Measurements from ENCODE around the gene SPRR3.

SPRR3 gene

DNA sequence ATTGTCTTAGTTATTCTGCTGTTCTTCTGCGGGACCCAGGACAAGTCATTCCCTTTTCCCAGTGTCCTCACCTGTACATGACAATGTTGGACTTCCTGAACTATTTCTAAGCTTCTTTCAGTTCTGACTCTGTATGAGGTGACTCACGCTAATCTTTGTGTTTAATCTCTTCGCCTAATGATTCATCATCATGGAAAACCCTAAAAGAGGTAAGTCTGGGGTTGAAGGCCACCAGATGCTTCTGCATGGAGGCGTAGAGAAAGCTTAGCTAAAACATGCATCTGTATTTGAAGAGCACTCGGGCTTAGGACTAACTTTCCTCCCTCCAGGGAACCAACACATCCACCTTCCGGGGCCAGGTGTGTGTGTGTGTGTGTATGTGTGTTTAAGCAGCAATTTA lies 47.1 kb upstream of the SPRR3 start:
- no peak for ATAC-seq
- no peak for TF ChIP-seq ZNF8 (CRISPR knock-in tag; IDR thresholded peaks at IDR 0.05)
- TF ChIP-seq PPARA (CRISPR knock-in tag; IDR thresholded peaks at IDR 0.05; ENCODE audit: borderline replicate concordance): no peak
- no peak for TF ChIP-seq RARB (CRISPR knock-in tag; IDR thresholded peaks at IDR 0.05)
- no peak for TF ChIP-seq TOX (CRISPR knock-in tag; IDR thresholded peaks at IDR 0.05; ENCODE audit: borderline replicate concordance)
- TF ChIP-seq, protein P1, sequence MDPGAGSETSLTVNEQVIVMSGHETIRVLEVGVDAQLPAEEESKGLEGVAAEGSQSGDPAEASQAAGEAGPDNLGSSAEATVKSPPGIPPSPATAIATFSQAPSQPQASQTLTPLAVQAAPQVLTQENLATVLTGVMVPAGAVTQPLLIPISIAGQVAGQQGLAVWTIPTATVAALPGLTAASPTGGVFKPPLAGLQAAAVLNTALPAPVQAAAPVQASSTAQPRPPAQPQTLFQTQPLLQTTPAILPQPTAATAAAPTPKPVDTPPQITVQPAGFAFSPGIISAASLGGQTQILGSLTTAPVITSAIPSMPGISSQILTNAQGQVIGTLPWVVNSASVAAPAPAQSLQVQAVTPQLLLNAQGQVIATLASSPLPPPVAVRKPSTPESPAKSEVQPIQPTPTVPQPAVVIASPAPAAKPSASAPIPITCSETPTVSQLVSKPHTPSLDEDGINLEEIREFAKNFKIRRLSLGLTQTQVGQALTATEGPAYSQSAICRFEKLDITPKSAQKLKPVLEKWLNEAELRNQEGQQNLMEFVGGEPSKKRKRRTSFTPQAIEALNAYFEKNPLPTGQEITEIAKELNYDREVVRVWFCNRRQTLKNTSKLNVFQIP (CRISPR knock-in tag; IDR thresholded peaks at IDR 0.05; ENCODE audit: borderline replicate concordance, low read depth): no peak
- TF ChIP-seq ZFP30 (CRISPR knock-in tag; IDR thresholded peaks at IDR 0.05): no peak
- TF ChIP-seq, protein P2, sequence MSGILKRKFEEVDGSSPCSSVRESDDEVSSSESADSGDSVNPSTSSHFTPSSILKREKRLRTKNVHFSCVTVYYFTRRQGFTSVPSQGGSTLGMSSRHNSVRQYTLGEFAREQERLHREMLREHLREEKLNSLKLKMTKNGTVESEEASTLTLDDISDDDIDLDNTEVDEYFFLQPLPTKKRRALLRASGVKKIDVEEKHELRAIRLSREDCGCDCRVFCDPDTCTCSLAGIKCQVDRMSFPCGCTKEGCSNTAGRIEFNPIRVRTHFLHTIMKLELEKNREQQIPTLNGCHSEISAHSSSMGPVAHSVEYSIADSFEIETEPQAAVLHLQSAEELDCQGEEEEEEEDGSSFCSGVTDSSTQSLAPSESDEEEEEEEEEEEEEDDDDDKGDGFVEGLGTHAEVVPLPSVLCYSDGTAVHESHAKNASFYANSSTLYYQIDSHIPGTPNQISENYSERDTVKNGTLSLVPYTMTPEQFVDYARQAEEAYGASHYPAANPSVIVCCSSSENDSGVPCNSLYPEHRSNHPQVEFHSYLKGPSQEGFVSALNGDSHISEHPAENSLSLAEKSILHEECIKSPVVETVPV (CRISPR knock-in tag; IDR thresholded peaks at IDR 0.05): no peak
- TF ChIP-seq CSDC2 (CRISPR knock-in tag; IDR thresholded peaks at IDR 0.05): no peak
- no peak for TF ChIP-seq GLIS3 (CRISPR knock-in tag; IDR thresholded peaks at IDR 0.05)
- TF ChIP-seq ZC3H10 (CRISPR knock-in tag; IDR thresholded peaks at IDR 0.05): no peak

DNA sequence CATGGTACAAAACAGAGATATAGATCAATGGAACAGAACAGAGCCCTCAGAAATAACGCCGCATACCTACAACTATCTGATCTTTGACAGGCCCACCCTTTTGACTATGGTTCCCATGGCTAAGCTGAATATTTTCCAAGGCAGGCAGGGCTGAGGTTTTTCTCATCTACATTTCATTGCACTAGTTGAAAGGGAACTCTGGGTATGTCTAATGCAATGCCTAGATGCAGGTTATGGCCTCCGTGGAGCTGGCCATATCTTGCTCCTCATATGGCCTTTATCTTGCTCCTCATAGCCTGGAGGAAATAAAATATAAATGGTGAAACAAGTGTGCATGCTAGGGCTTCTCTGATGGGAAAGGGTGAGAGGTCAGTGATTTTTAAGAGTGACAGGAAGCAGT lies 44.0 kb upstream of the SPRR3 start:
- no peak for ATAC-seq
- TF ChIP-seq ESRRG (CRISPR knock-in tag; IDR thresholded peaks at IDR 0.05) (no peak), GLIS3 (CRISPR knock-in tag; IDR thresholded peaks at IDR 0.05) (no peak), ZNF565 (CRISPR knock-in tag; conservative IDR thresholded peaks at IDR 0.05; ENCODE audit: low read depth) (no peak), OSR1 (CRISPR knock-in tag; IDR thresholded peaks at IDR 0.05) (no peak), ZNF70 (CRISPR knock-in tag; IDR thresholded peaks at IDR 0.05) (no peak), TCF4 (CRISPR knock-in tag; IDR thresholded peaks at IDR 0.05; ENCODE audit: borderline replicate concordance) (no peak), BACH2 (CRISPR knock-in tag; IDR thresholded peaks at IDR 0.05; ENCODE audit: borderline replicate concordance) (no peak), ARNTL (CRISPR knock-in tag; IDR thresholded peaks at IDR 0.05; ENCODE audit: borderline replicate concordance, low read depth) (no peak)
- TF ChIP-seq, protein P3, sequence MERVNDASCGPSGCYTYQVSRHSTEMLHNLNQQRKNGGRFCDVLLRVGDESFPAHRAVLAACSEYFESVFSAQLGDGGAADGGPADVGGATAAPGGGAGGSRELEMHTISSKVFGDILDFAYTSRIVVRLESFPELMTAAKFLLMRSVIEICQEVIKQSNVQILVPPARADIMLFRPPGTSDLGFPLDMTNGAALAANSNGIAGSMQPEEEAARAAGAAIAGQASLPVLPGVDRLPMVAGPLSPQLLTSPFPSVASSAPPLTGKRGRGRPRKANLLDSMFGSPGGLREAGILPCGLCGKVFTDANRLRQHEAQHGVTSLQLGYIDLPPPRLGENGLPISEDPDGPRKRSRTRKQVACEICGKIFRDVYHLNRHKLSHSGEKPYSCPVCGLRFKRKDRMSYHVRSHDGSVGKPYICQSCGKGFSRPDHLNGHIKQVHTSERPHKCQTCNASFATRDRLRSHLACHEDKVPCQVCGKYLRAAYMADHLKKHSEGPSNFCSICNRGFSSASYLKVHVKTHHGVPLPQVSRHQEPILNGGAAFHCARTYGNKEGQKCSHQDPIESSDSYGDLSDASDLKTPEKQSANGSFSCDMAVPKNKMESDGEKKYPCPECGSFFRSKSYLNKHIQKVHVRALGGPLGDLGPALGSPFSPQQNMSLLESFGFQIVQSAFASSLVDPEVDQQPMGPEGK (CRISPR knock-in tag; IDR thresholded peaks at IDR 0.05; ENCODE audit: borderline replicate concordance): no peak
- TF ChIP-seq, protein P4, sequence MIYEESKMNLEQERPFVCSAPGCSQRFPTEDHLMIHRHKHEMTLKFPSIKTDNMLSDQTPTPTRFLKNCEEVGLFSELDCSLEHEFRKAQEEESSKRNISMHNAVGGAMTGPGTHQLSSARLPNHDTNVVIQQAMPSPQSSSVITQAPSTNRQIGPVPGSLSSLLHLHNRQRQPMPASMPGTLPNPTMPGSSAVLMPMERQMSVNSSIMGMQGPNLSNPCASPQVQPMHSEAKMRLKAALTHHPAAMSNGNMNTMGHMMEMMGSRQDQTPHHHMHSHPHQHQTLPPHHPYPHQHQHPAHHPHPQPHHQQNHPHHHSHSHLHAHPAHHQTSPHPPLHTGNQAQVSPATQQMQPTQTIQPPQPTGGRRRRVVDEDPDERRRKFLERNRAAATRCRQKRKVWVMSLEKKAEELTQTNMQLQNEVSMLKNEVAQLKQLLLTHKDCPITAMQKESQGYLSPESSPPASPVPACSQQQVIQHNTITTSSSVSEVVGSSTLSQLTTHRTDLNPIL (CRISPR knock-in tag; IDR thresholded peaks at IDR 0.05; ENCODE audit: low read depth): no peak

DNA sequence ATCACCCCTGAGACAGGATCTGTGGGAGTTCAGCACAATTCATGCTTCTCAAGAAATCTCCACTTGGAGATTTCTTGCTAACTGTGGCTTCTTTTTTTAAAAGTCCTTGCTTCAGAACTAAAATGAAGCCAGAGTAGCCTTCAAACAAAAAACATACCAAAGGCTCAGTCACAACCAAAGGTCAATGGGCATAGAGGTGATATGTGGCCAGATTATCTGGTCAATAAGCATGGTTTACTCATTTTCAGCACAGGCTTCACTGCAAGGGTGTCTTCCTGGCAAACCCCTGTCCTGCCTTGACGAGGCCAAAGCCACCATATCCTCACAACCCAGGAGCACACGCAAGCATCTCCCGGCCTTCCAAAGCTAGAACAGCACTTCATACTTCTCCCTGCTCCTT lies 42.3 kb upstream of the SPRR3 start:
- ATAC-seq: no peak
- no peak for TF ChIP-seq CSDC2 (CRISPR knock-in tag; IDR thresholded peaks at IDR 0.05)

DNA sequence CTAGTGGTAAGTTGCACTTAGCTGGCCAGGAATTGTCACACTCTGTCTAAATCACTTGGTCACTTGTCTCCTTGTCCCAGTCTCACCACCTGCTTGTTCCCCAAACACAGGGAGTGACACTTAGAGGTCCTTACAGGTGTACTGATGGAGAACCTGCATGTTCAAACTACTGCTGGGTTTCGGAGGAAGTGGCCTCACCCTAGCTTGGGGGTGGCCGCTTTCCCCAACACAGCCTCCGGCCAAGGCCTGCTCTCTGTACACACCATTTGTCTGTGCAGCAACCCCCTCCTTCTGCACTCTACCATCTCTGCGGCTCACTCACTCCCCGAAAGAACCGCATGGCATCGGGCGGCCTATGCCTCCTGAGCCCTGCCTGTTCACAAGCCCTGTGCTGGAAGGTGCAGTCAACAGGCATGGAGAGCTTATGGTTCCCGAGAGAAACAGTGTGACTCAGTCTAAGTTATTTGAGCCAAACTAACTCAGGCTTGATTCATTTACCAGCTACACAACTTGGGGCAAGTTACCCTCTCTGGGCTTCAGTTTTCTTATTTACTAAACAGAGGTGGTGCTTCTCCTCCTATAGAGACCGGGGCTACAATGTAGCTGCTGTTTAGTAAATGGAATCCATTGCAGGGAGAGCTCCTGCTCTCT lies 41.6 kb upstream of the SPRR3 start:
- ATAC-seq: no peak
- no peak for TF ChIP-seq SNAI2 (CRISPR knock-in tag; IDR thresholded peaks at IDR 0.05)
- no peak for TF ChIP-seq ISL1 (CRISPR knock-in tag; IDR thresholded peaks at IDR 0.05)
- TF ChIP-seq, protein P4 (CRISPR knock-in tag; IDR thresholded peaks at IDR 0.05; ENCODE audit: low read depth): no peak
- no peak for TF ChIP-seq TOX (CRISPR knock-in tag; IDR thresholded peaks at IDR 0.05; ENCODE audit: borderline replicate concordance)
- no peak for TF ChIP-seq ZNF70 (CRISPR knock-in tag; IDR thresholded peaks at IDR 0.05)
- TF ChIP-seq BACH2 (CRISPR knock-in tag; IDR thresholded peaks at IDR 0.05; ENCODE audit: borderline replicate concordance): no peak
- TF ChIP-seq ARNTL (CRISPR knock-in tag; IDR thresholded peaks at IDR 0.05; ENCODE audit: borderline replicate concordance, low read depth): no peak
- TF ChIP-seq GLIS3 (CRISPR knock-in tag; IDR thresholded peaks at IDR 0.05): no peak
- TF ChIP-seq ZNF565 (CRISPR knock-in tag; conservative IDR thresholded peaks at IDR 0.05; ENCODE audit: low read depth): no peak
- no peak for TF ChIP-seq OSR1 (CRISPR knock-in tag; IDR thresholded peaks at IDR 0.05)
- no peak for TF ChIP-seq ZFP30 (CRISPR knock-in tag; IDR thresholded peaks at IDR 0.05)
- TF ChIP-seq, protein P2 (CRISPR knock-in tag; IDR thresholded peaks at IDR 0.05): no peak
- TF ChIP-seq, protein P3 (CRISPR knock-in tag; IDR thresholded peaks at IDR 0.05; ENCODE audit: borderline replicate concordance): no peak
- TF ChIP-seq PPARA (CRISPR knock-in tag; IDR thresholded peaks at IDR 0.05; ENCODE audit: borderline replicate concordance): no peak

Measured in SK-N-SH treated with all-trans-retinoic acid at 6 μM for 48 hours (cell line).